Panc1 (cell line): ENCODE results near the gene SHBG. TPM values are rescaled to one million over a fixed set of nuclear protein-coding genes. Genes with fewer than 3 reads are reported as not detected.

Experiments
- ATAC-seq: fragments of 200-7000 bp; cut with Tn5 transposase; 2 replicates; pipeline ENCODE4 v1.9.1; 2020; ENCODE audit warnings: mild to moderate bottlenecking, moderate library complexity
- BruUV-seq: library from RNA; stranded (reverse); fragments of 400-500 nt; replicated peaks from 2 replicates; lab custom pipeline; 2021; lab: Mats Ljungman, UMichigan
- CTCF ChIA-PET: fragments of 300-600 bp; sonication (Branson Sonifier 250); formaldehyde crosslinking; loops from one replicate; lab custom pipeline; 2022; ENCODE audit warnings: antibody characterized with exemption; lab: Charles Lee
- POLR2A ChIA-PET: fragments of 300-600 bp; sonication (Branson Sonifier 250); formaldehyde crosslinking; loops from one replicate; lab custom pipeline; 2022; ENCODE audit warnings: antibody characterized with exemption; lab: Charles Lee
- DNase-seq: peaks from one replicate; pipeline ENCODE4 v3.0.0-alpha.2; 2010; ENCODE audit warnings: low read depth, low spot score
- H3K27ac ChIP-seq: 2 replicates; pipeline ENCODE4 v1.5.1; 2011; ENCODE audit warnings: mild to moderate bottlenecking, low read length, inconsistent platforms
- H3K27me3 ChIP-seq: fragments of 200-500 bp; sonication (Bioruptor generic); 2 replicates; pipeline ENCODE4 v1.6.0; 2014; ENCODE audit warnings: low read length, inconsistent platforms; ENCODE audit not compliant: control insufficient read depth, insufficient read depth
- H3K36me3 ChIP-seq: fragments of 200-500 bp; sonication (Bioruptor generic); 2 replicates; pipeline ENCODE4 v1.5.1; 2014; ENCODE audit warnings: inconsistent platforms, mild to moderate bottlenecking, low read length, moderate library complexity; ENCODE audit not compliant: control insufficient read depth, insufficient read depth
- H3K4me1 ChIP-seq: 2 replicates; pipeline ENCODE4 v1.5.1; 2011; ENCODE audit warnings: inconsistent platforms, mild to moderate bottlenecking, low read length, moderate library complexity; ENCODE audit not compliant: control insufficient read depth, insufficient read depth
- H3K4me3 ChIP-seq, 2 experiments: 2 replicates each; pipeline ENCODE4 v1.5.1; 2011 to 2012; ENCODE audit warnings: low read depth in 2 of 2, low read length in 2 of 2, mild to moderate bottlenecking in 2 of 2, inconsistent platforms in 1 of 2, moderate library complexity in 1 of 2
- H3K9me3 ChIP-seq: fragments of 200-500 bp; sonication (Bioruptor generic); 2 replicates; pipeline ENCODE4 v1.5.1; 2014; ENCODE audit warnings: low read depth, mild to moderate bottlenecking, inconsistent platforms, low read length, moderate library complexity; ENCODE audit not compliant: control insufficient read depth, insufficient read depth
- CTCF ChIP-seq: fragments of 450-650 bp; IDR thresholded peaks from 2 replicates; pipeline ENCODE4 v1.5.1; 2017; ENCODE audit warnings: mild to moderate bottlenecking
- POLR2AphosphoS5 ChIP-seq: IDR thresholded peaks from 2 replicates; pipeline ENCODE4 v1.6.1; 2012; ENCODE audit warnings: mild to moderate bottlenecking, low read depth, low read length, moderate library complexity
- REST ChIP-seq, 2 experiments: IDR thresholded peaks; 2 replicates each; pipeline ENCODE4 v1.6.1; 2011 to 2012; ENCODE audit warnings: low read depth in 2 of 2, control low read depth in 1 of 2, low read length in 1 of 2, mild to moderate bottlenecking in 1 of 2, moderate library complexity in 1 of 2; ENCODE audit not compliant: insufficient read depth in 1 of 2
- SIN3A ChIP-seq: IDR thresholded peaks from 2 replicates; pipeline ENCODE4 v1.6.1; 2012; ENCODE audit warnings: low read depth, mild to moderate bottlenecking, low read length, moderate library complexity, borderline replicate concordance; ENCODE audit not compliant: insufficient read depth
- TCF7L2 ChIP-seq: IDR thresholded peaks from 2 replicates; pipeline ENCODE4 v1.6.1; 2011; ENCODE audit warnings: mild to moderate bottlenecking, low read depth, low read length, inconsistent platforms
- in situ Hi-C: cut with HindIII; loops from 2 replicates; pipeline ENCODE4 v1.10.0; 2016; ENCODE audit warnings: low sequenced_read_pairs, low pct_unique_long_range_greater_than_20kb
- intact Hi-C: fragments of 100-400 bp; cut with micrococcal nuclease; formaldehyde crosslinking; loops from one replicate; pipeline ENCODE4 v1.10.0; 2022; ENCODE audit not compliant: unreplicated experiment
- total RNA-seq: library from RNA; stranded (reverse); gene quantifications from one replicate; pipeline ENCODE4 v1.2.1, GENCODE V29; 2021; ENCODE audit not compliant: unreplicated experiment

The SHBG gene
- total RNA-seq, 1 experiment from 2014 or later: 1.2 TPM

GRCh38 chr17:7674934-7675333 is 45.0 kb downstream of the SHBG start:
- intact Hi-C loops: no loop called here
- no peak for TF ChIP-seq SIN3A
- TF ChIP-seq CTCF: no peak
- TF ChIP-seq REST (IDR thresholded peaks at IDR 0.05; ENCODE audit: insufficient read depth in 1 of 2, low read depth in 2 of 2, low read length in 1 of 2): no peak
- TF ChIP-seq POLR2AphosphoS5: no peak
- TF ChIP-seq TCF7L2: no peak
- ATAC-seq (no peak), DNase-seq (no peak)
- Histone ChIP-seq H3K4me3 (no peak overlapping the region), H3K27me3 (no peaks in the 10 kb centered on the region), H3K36me3 (peaks cover 9% of the 10 kb centered on the region), H3K27ac (no peak overlapping the region), H3K9me3 (no peaks in the 10 kb centered on the region), H3K4me1 (no peaks in the 10 kb centered on the region)
- CTCF ChIA-PET: no interaction called here
- in situ Hi-C loops: no loop called here
- POLR2A ChIA-PET: no interaction called here
- BruUV-seq: no TSS peak

- no peaks in the 10 kb centered on the region for H3K27me3 ChIP-seq
- intact Hi-C loops (no loop called here), in situ Hi-C loops (no loop called here)
- H3K9me3 ChIP-seq: no peaks in the 10 kb centered on the region
- POLR2A ChIA-PET: no interaction called here
- H3K27ac ChIP-seq: no peak overlapping the region
- DNase-seq (no peak), ATAC-seq (no peak)
- BruUV-seq: no TSS peak
- no peak for TF ChIP-seq POLR2AphosphoS5
- TF ChIP-seq CTCF: no peak
- TF ChIP-seq TCF7L2: no peak
- no peak for TF ChIP-seq REST (IDR thresholded peaks at IDR 0.05; ENCODE audit: insufficient read depth in 1 of 2, low read depth in 2 of 2, low read length in 1 of 2)
- TF ChIP-seq SIN3A: no peak
- CTCF ChIA-PET: interaction anchor here (0.5 kb wide), 1 partner anchor 9 kb away, joined by 4 read pairs; no protein-coding TSS in a partner anchor
- H3K4me3 ChIP-seq: no peak overlapping the region
- no peaks in the 10 kb centered on the region for H3K4me1 ChIP-seq
- H3K36me3 ChIP-seq: 0 out of 2 replicates have a peak, but pooled peaks cover 5% of the 10 kb centered on the region
Observed at GRCh38 chr17:7676533-7676932, 46.6 kb downstream of the SHBG start.
